B cell (primary cell): ENCODE data around the gene SACM1L. TPM values are rescaled to one million over a fixed set of nuclear protein-coding genes. Genes with fewer than 3 reads are reported as not detected.

Experiments used
- ATAC-seq: fragments of 200-7000 bp; cut with Tn5 transposase; one replicate; pipeline ENCODE4 v1.10.0; 2021; ENCODE audit warnings: low read depth, mild to moderate bottlenecking, moderate number of reproducible peaks, moderate library complexity
- CTCF ChIA-PET: fragments of 350-600 bp; sonication (Branson Sonifier 250); formaldehyde crosslinking; loops from one replicate; lab custom pipeline; 2021; ENCODE audit warnings: antibody characterized with exemption, inconsistent platforms; lab: Charles Lee
- POLR2A ChIA-PET: fragments of 350-600 bp; sonication (Branson Sonifier 250); formaldehyde crosslinking; loops from one replicate; lab custom pipeline; 2021; ENCODE audit warnings: antibody characterized with exemption; lab: Charles Lee
- DNase-seq: peaks from one replicate; pipeline ENCODE4 v3.0.0; 2013
- H2AFZ ChIP-seq: 2 replicates; pipeline ENCODE4 v1.6.1; 2012; ENCODE audit warnings: mild to moderate bottlenecking, low read depth, low read length; ENCODE audit not compliant: insufficient read depth, poor library complexity, severe bottlenecking
- H3K27ac ChIP-seq, 2 donors: 1 replicate in 1 of 2; 2 replicates in 1 of 2; pipeline ENCODE4 v1.5.1; 2012 to 2013; ENCODE audit warnings: low read length in 2 of 2, mild to moderate bottlenecking in 2 of 2, moderate library complexity in 1 of 2
- H3K27me3 ChIP-seq, 4 experiments: fragments of 200-600 bp in 1 of 4; sonication (generic) in 1 of 4; replicated peaks in 1 of 4; 1 replicate in 2 of 4; 2 replicates in 2 of 4; pipeline versions ENCODE4 v1.6.1 to v1.7.0; 2013 to 2016; ENCODE audit warnings: low read length in 3 of 4, mild to moderate bottlenecking in 2 of 4, mixed read lengths in 1 of 4, moderate library complexity in 1 of 4; ENCODE audit not compliant: insufficient read depth in 4 of 4, control insufficient read depth in 3 of 4; ENCODE audit errors: control extremely low read depth in 1 of 4
- H3K36me3 ChIP-seq, 2 experiments: replicated peaks in 1 of 2; 1 replicate in 1 of 2; 2 replicates in 1 of 2; pipeline versions ENCODE4 v1.6.1 to v1.7.1; 2013; ENCODE audit warnings: low read length in 1 of 2; ENCODE audit not compliant: insufficient read depth in 2 of 2, control insufficient read depth in 1 of 2; ENCODE audit errors: control extremely low read depth in 1 of 2, extremely low read depth in 1 of 2
- H3K4me1 ChIP-seq, 2 donors: fragments of 200-600 bp in 1 of 2; sonication (generic) in 1 of 2; 1 replicate in 1 of 2; 2 replicates in 1 of 2; pipeline versions ENCODE4 v1.5.1 to v1.6.1; 2013 to 2017; ENCODE audit warnings: low read length in 2 of 2; ENCODE audit not compliant: control insufficient read depth in 2 of 2, insufficient read depth in 2 of 2
- H3K4me2 ChIP-seq: replicated peaks from 2 replicates; pipeline ENCODE3; 2012; ENCODE audit warnings: mild to moderate bottlenecking, low read depth, low read length; ENCODE audit not compliant: poor library complexity, severe bottlenecking
- H3K4me3 ChIP-seq, 5 experiments: fragments of 200-600 bp in 1 of 5; sonication (generic) in 1 of 5; 1 replicate in 3 of 5; 2 replicates in 2 of 5; pipeline versions ENCODE4 v1.5.1 to v1.7.0; 2011 to 2016; ENCODE audit warnings: low read length in 4 of 5, mild to moderate bottlenecking in 4 of 5, low read depth in 2 of 5, control low read depth in 1 of 5, moderate library complexity in 1 of 5; ENCODE audit not compliant: insufficient read depth in 1 of 5; ENCODE audit errors: control extremely low read depth in 1 of 5, extremely low read depth in 1 of 5
- H3K79me2 ChIP-seq: fragments of 200-600 bp; sonication (generic); one replicate; pipeline ENCODE4 v1.6.0; 2016; ENCODE audit warnings: low read length; ENCODE audit not compliant: control insufficient read depth, insufficient read depth
- H3K9ac ChIP-seq: fragments of 200-600 bp; sonication (generic); 2 replicates; pipeline ENCODE4 v1.6.1; 2017; ENCODE audit warnings: mild to moderate bottlenecking, low read length, moderate library complexity
- H3K9me3 ChIP-seq, 3 donors: one replicate each; pipeline versions ENCODE4 v1.6.1 to v1.7.1; 2013; ENCODE audit warnings: low read length in 2 of 3; ENCODE audit not compliant: control insufficient read depth in 2 of 3, insufficient read depth in 1 of 3; ENCODE audit errors: control extremely low read depth in 1 of 3
- H4K20me1 ChIP-seq: 2 replicates; pipeline ENCODE4 v1.6.0; 2012; ENCODE audit warnings: mild to moderate bottlenecking, low read length; ENCODE audit not compliant: insufficient read depth, control insufficient read depth, poor library complexity, severe bottlenecking
- H3K27ac Mint-ChIP-seq: one replicate; pipeline ENCODE4 v1.8.0; 2021; ENCODE audit warnings: mixed read lengths
- H3K27me3 Mint-ChIP-seq: one replicate; pipeline ENCODE4 v1.8.0; 2021; ENCODE audit warnings: mixed read lengths
- H3K4me1 Mint-ChIP-seq: one replicate; pipeline ENCODE4 v1.8.0; 2021; ENCODE audit warnings: mixed read lengths
- H3K4me3 Mint-ChIP-seq: one replicate; pipeline ENCODE4 v1.8.0; 2021; ENCODE audit warnings: mixed read lengths
- H3K9me3 Mint-ChIP-seq: one replicate; pipeline ENCODE4 v1.8.0; 2022; ENCODE audit warnings: mixed read lengths; ENCODE audit not compliant: insufficient read depth
- CTCF ChIP-seq: fragments of 200-600 bp; IDR thresholded peaks from one replicate; pipeline ENCODE4 v1.8.0; 2022; ENCODE audit warnings: antibody characterized with exemption, mild to moderate bottlenecking
- EZH2 ChIP-seq: IDR thresholded peaks from 2 replicates; pipeline ENCODE4 v1.6.1; 2012; ENCODE audit warnings: borderline replicate concordance, low read depth, mild to moderate bottlenecking, moderate library complexity, low read length; ENCODE audit not compliant: insufficient read depth, poor library complexity, severe bottlenecking
- WGBS: methylation state at CpG from one replicate; pipeline ENCODE4 v1.1.5; 2013; ENCODE audit warnings: missing lambda C conversion rate; ENCODE audit not compliant: insufficient coverage; 5-methylcytosine and 5-hydroxymethylcytosine counted together
- intact Hi-C: fragments of 100-400 bp; cut with micrococcal nuclease; formaldehyde crosslinking; loops from one replicate; pipeline ENCODE4 v1.10.0; 2022
- polyA plus RNA-seq: library from polyadenylated mRNA; depleted of rRNA; stranded (reverse); fragments of >200 nt; gene quantifications from 2 replicates; pipeline ENCODE4 v1.2.3, GENCODE V29; 2012
- total RNA-seq, 2 donors: library from RNA; stranded (reverse); fragments of 120-200 nt in 1 of 2; gene quantifications; 1 replicate in 1 of 2; 2 replicates in 1 of 2; pipeline versions ENCODE4 v1.2.3 to v1.2.4, GENCODE V29; 2013 to 2022

The SACM1L gene
- total and polyA plus RNA-seq, 2 donors (not counting 1 experiment from before 2014, with no cell fraction given) = 20.7 to 85.7 TPM

GRCh38 chr3:45787551-45787950 lies 98.4 kb downstream of the SACM1L start:
- no peak for DNase-seq
- Histone ChIP-seq H3K4me2 (no peak overlapping the region), H3K9me3 (peaks cover 3 to 15% (median 4%) of the 10 kb centered on the region in 3 donors), H3K36me3 (no peaks in the 10 kb centered on the region), H3K27me3 (no peaks in the 10 kb centered on the region), H4K20me1 (no peaks in the 10 kb centered on the region), H3K9ac (no peak overlapping the region), H3K27ac (no peak overlapping the region), H2AFZ (no peak overlapping the region), H3K4me3 (no peak overlapping the region), H3K4me1 (peaks cover 13 to 14% of the 10 kb centered on the region in 2 donors), H3K79me2 (no peaks in the 10 kb centered on the region)
- WGBS = no CpG with 5 or more reads among the region's 2 CpGs
- CTCF ChIA-PET = no interaction called here
- intact Hi-C loops = no loop called here
- no peak overlapping the region for H3K4me3 Mint-ChIP-seq
- POLR2A ChIA-PET = no interaction called here
- no peak for ATAC-seq
- peaks cover 13% of the 10 kb centered on the region for H3K4me1 Mint-ChIP-seq
- peaks cover 9% of the 10 kb centered on the region for H3K9me3 Mint-ChIP-seq
- peaks cover 8% of the 10 kb centered on the region for H3K27me3 Mint-ChIP-seq
- TF ChIP-seq CTCF = no peak
- TF ChIP-seq EZH2 = no peak
- no peak overlapping the region for H3K27ac Mint-ChIP-seq

DNA sequence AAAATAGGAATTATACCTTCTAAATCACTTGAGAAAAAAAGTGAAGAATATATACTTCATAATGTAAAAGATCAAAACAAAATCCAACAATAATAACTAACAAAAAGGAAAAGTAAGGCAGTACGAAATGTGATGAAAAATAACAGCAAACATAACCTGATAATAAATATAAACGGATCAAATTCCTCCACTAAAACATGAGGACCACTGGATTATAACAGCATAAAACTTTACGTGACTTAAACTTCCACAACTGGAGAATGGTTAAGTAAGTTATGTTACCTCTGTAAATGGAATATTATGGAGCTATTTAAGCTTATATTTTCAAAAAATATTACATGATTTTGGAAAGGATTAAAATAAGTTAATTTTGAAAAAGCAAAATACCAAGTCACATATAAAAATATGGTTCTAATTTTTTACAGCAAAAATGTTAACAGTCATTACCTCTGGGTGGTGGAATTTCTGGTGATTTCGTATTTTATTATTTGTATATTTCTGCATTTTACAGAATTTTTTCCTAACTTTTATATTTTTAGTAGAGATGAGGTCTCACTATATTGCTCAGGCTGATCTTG lies 100.1 kb downstream of the SACM1L start:
- H3K9ac ChIP-seq = no peak overlapping the region
- WGBS = no CpG with 5 or more reads among the region's 4 CpGs
- ATAC-seq = no peak
- peaks cover 8% of the 10 kb centered on the region for H3K27me3 Mint-ChIP-seq
- peaks cover 15% of the 10 kb centered on the region for H3K4me1 Mint-ChIP-seq
- peaks cover 3 to 15% (median 4%) of the 10 kb centered on the region in 3 donors for H3K9me3 ChIP-seq
- H3K4me3 ChIP-seq = no peak overlapping the region
- H3K79me2 ChIP-seq = no peaks in the 10 kb centered on the region
- no peaks in the 10 kb centered on the region for H4K20me1 ChIP-seq
- DNase-seq = no peak
- TF ChIP-seq EZH2 (no peak), CTCF (no peak)
- CTCF ChIA-PET = interaction anchor here (0.7 kb wide), 1 partner anchor 124 kb away, joined by 4 read pairs; no protein-coding TSS in a partner anchor
- H3K27me3 ChIP-seq = no peaks in the 10 kb centered on the region
- H3K4me3 Mint-ChIP-seq = no peak overlapping the region
- H3K36me3 ChIP-seq = no peaks in the 10 kb centered on the region
- H3K4me2 ChIP-seq = no peak overlapping the region
- H3K9me3 Mint-ChIP-seq = peaks cover 9% of the 10 kb centered on the region
- POLR2A ChIA-PET = no interaction called here
- H3K4me1 ChIP-seq = peaks cover 14 to 18% of the 10 kb centered on the region in 2 donors
- no peak overlapping the region for H3K27ac Mint-ChIP-seq
- H3K27ac ChIP-seq = no peak overlapping the region
- intact Hi-C loops = no loop called here
- H2AFZ ChIP-seq = no peak overlapping the region
